Measurements from ENCODE around the gene TNFRSF25. TPM values are rescaled to one million over a fixed set of nuclear protein-coding genes. Genes with fewer than 3 reads are reported as not detected.

Gene TNFRSF25
- 17.4 TPM for polyA plus RNA-seq (ENCODE audit: insufficient read length)
- long read RNA-seq, donor 1, partial matches to known transcripts: 0 of 5 reads
- long read RNA-seq, donor 1, other reads (novel, unspliced or antisense): 0 of 5 reads
- long read RNA-seq, donor 2, transcript TNFRSF25-211 (4 exons, 1,591 nt): major isoform, 5 of 7 reads
- long read RNA-seq, donor 2, partial matches to known transcripts: 0 of 7 reads
- long read RNA-seq, donor 2, other reads (novel, unspliced or antisense): 0 of 7 reads
- long read RNA-seq, donor 3, partial matches to known transcripts: 0 of 8 reads
- long read RNA-seq, donor 3, other reads (novel, unspliced or antisense): 0 of 8 reads
- long read RNA-seq, donor 4, partial matches to known transcripts: 0 of 1 reads
- long read RNA-seq, donor 4, other reads (novel, unspliced or antisense): 0 of 1 reads
- long read RNA-seq, donor 5, partial matches to known transcripts: 0 of 4 reads
- long read RNA-seq, donor 5, other reads (novel, unspliced or antisense): 0 of 4 reads
- long read RNA-seq, donor 6, partial matches to known transcripts: 0 of 1 reads
- long read RNA-seq, donor 6, other reads (novel, unspliced or antisense): 0 of 1 reads
- long read RNA-seq, donor 7, partial matches to known transcripts: 6 of 14 reads
- long read RNA-seq, donor 7, other reads (novel, unspliced or antisense): 0 of 14 reads
- long read RNA-seq, donor 8, partial matches to known transcripts: 0 of 3 reads
- long read RNA-seq, donor 8, other reads (novel, unspliced or antisense): 0 of 3 reads

- DNase-seq: no peak
These were observed at the start of gene TNFRSF25 for GRCh38 chr1:6466023-6466422. Gene TNFRSF25, minus strand, starts transcription at chr1:6466173. Its CDS starts 66 bp downstream, at chr1:6466107.

GRCh38 chr1:6515771-6516170 is 49.8 kb upstream of the TNFRSF25 start:
- no peak for DNase-seq

- DNase-seq: no peak
These were observed 47.4 kb upstream of the TNFRSF25 start for GRCh38 chr1:6513320-6513801.

DNA sequence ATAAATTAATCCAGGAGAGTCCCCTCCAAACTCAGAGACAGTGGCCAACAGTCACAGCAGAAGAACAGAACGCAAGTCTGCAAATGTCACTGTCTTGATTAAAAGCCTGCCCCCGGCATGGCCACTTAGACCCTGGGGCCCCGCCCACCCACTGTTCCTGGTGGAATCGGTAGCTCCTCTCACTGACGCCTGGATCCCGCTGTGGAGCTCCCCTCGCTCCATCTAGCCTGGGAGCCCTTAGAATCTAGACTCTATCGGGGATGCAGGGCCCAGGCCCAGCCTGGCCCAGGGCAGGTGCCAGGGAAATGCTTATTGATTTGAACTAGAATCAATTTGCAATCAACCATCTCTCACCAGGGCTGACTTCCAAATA is 46.9 kb upstream of the TNFRSF25 start:
- DNase-seq: no peak

GRCh38 chr1:6512245-6512907 is 46.4 kb upstream of the TNFRSF25 start:
- DNase-seq: no peak

- no peak for DNase-seq
These were observed 45.7 kb upstream of the TNFRSF25 start for GRCh38 chr1:6511561-6512244.

GRCh38 chr1:6511056-6511455 is 45.1 kb upstream of the TNFRSF25 start:
- no peak for DNase-seq

- no peak for DNase-seq
These were observed 44.5 kb upstream of the TNFRSF25 start for GRCh38 chr1:6510493-6510892.

GRCh38 chr1:6509919-6510291 is 43.9 kb upstream of the TNFRSF25 start:
- no peak for DNase-seq

DNA sequence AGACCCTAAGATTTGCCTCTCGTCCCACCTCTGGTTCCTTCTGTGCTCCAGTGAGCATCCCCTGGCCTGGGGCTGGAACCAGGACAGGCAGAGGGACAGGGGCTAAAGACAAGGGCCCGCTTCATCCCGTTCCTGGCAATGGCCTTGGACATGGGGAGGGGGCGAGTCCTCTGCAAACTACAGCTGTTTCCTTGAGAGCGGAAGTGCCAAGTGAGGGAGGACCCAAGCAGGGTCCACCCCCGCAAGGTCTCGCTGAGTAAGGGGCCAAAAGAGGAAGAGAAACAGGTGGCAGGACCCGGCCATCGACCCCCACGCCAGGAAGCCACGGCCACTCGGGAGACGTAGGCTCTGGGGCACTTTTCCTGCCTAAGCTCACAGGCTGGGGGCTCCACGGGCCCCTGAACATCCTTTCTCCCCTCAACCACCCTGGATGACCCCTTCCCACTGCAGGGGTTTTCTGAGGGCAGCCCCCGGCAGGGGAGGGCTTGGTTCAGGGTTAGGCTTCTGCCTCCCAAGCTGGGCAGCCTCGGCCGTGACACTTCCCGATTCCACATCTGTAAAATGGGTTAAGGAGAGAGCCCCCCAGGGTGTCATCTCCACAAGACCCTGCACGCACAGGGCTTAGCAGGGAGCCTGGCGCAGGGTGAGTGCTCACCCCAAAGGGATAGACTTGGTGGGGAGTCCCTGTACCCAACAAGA is 43.4 kb upstream of the TNFRSF25 start:
- no peak for DNase-seq

DNA sequence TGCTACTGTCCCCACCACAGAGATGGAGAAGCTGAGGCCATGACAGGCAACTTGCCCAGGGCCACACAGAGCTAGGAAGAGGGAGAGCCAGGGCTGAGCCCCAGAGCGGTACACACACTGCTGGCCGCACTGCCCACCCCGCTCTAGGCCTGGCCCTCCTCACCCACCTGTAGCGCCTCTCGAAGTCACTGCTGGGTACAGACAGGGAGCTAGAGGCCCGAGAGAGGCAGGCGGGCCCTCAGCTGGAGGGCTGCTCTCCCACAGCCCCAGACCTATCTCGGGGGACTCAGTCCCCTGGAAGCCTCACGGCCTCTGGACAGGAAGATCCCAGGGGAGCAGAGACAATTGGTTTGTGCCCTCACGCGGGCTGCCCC is 42.8 kb upstream of the TNFRSF25 start:
- DNase-seq: no peak

GRCh38 chr1:6508154-6508815 is 42.3 kb upstream of the TNFRSF25 start:
- no peak for DNase-seq

DNA sequence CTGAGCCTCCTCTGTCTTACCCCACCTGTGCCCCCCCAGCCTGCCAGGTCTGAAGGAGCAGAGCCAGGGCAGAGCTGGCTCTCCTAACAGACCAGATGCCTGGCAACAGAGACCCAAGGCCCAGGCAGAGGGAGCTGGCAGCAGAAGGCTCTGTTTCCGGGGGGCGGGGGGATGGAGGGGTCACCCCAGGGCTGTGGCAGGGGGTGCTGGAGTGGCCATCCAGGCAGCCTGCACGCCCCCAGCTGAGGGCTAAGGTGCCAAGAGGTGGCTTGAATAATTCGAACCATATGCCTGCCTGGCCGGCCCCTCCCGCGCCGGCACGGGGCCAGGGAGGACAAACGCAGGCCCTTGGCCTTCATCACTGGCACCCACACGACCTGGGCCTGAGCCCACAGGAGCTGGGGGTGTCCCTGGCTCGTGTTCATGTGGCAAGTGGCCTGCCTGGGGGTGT is 41.5 kb upstream of the TNFRSF25 start:
- DNase-seq: no peak

- no peak for DNase-seq
These were observed 41.1 kb upstream of the TNFRSF25 start for GRCh38 chr1:6507037-6507428.

- DNase-seq: no peak
These were observed 40.5 kb upstream of the TNFRSF25 start for GRCh38 chr1:6506210-6507036.

GRCh38 chr1:6505367-6506209 is 39.6 kb upstream of the TNFRSF25 start:
- no peak for DNase-seq

- no peak for DNase-seq
These were observed 38.9 kb upstream of the TNFRSF25 start for GRCh38 chr1:6504887-6505286.

- DNase-seq: no peak
These were observed 38.1 kb upstream of the TNFRSF25 start for GRCh38 chr1:6503884-6504602.

Data from left kidney (tissue), 8 donors.